HG03354 (cell line): ENCODE results near the gene ASXL3.

Experiments
- ATAC-seq: cut with Tn5 transposase; IDR thresholded peaks from one replicate; pipeline ENCODE4 v1.9.1; 2021; ENCODE audit warnings: mild to moderate bottlenecking; ENCODE audit not compliant: unreplicated experiment, poor library complexity, severe bottlenecking

ASXL3 gene

GRCh38 chr18:33761363-33761762 lies 183.3 kb downstream of the ASXL3 start:
- no peak for ATAC-seq

- no peak for ATAC-seq
Observed at GRCh38 chr18:33781429-33781828, 203.4 kb downstream of the ASXL3 start.
